HEK293T (cell line): ENCODE measurements around the gene NSG1.

ENCODE experiments used
- ARNT ChIP-seq: fragments of 450-650 bp; IDR thresholded peaks from 2 replicates; pipeline ENCODE4 v1.6.1; 2017; ENCODE audit warnings: mild to moderate bottlenecking
- BHLHE40 ChIP-seq: fragments of 450-650 bp; IDR thresholded peaks from 2 replicates; pipeline ENCODE4 v1.6.1; 2016; ENCODE audit warnings: mild to moderate bottlenecking, moderate library complexity, borderline replicate concordance
- CTBP1 ChIP-seq: fragments of 450-650 bp; IDR thresholded peaks from 2 replicates; pipeline ENCODE4 v1.6.1; 2016; ENCODE audit warnings: borderline replicate concordance
- ELF4 ChIP-seq: fragments of 450-650 bp; IDR thresholded peaks from 2 replicates; pipeline ENCODE4 v1.6.1; 2017; ENCODE audit warnings: antibody characterized with exemption
- FOXK2 ChIP-seq: fragments of 450-650 bp; IDR thresholded peaks from 2 replicates; pipeline ENCODE4 v1.6.1; 2016; ENCODE audit warnings: mild to moderate bottlenecking
- FOXM1 ChIP-seq: fragments of 450-650 bp; IDR thresholded peaks from 2 replicates; pipeline ENCODE4 v1.6.1; 2017; ENCODE audit warnings: mild to moderate bottlenecking, borderline replicate concordance
- SP1 ChIP-seq: fragments of 450-650 bp; IDR thresholded peaks from 2 replicates; pipeline ENCODE4 v1.6.1; 2017
- SUZ12 ChIP-seq: fragments of 450-650 bp; IDR thresholded peaks from 2 replicates; pipeline ENCODE4 v1.6.1; 2016; ENCODE audit warnings: mild to moderate bottlenecking
- ZNF384 ChIP-seq: fragments of 450-650 bp; IDR thresholded peaks from 2 replicates; pipeline ENCODE4 v1.6.1; 2016

DNA sequence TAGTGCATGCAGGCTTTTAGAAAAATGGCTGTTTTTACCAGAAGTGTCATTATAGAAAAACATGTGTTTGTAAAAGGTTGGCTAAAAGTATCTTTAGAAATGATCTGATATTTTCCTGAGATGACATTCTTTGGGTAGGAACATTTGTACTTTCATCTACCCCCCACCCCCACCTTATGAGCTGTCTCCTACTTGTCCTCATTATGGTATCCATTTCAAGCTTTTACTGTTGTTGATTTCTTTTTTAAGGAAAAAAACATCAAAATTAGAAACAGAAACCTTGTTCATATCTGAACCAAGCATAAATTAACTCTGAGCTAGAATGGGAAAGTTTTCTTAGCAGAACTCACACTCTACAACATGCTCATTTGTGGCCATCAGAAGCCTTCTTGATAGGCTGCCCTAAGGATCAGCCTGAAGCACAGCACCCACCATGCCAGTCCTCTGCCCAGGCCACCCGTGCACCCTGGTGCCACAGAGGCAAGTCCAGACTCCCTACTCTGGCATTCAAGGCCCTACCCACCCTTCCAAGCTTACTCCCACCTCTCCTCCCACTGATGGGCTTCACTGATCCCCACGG lies 49.4 kb downstream of the NSG1 start:
- no peak for TF ChIP-seq FOXM1
- TF ChIP-seq SP1 = no peak
- no peak for TF ChIP-seq BHLHE40
- TF ChIP-seq ARNT = no peak
- no peak for TF ChIP-seq ZNF384
- no peak for TF ChIP-seq FOXK2
- no peak for TF ChIP-seq SUZ12
- no peak for TF ChIP-seq ELF4
- TF ChIP-seq CTBP1 = no peak
